ENCODE measurements around the gene IGFBP2. TPM values are rescaled to one million over a fixed set of nuclear protein-coding genes. Genes with fewer than 3 reads are reported as not detected.

Gene IGFBP2
- total RNA-seq, 1 experiment from 2014 or later, result 54.8 TPM

DNA sequence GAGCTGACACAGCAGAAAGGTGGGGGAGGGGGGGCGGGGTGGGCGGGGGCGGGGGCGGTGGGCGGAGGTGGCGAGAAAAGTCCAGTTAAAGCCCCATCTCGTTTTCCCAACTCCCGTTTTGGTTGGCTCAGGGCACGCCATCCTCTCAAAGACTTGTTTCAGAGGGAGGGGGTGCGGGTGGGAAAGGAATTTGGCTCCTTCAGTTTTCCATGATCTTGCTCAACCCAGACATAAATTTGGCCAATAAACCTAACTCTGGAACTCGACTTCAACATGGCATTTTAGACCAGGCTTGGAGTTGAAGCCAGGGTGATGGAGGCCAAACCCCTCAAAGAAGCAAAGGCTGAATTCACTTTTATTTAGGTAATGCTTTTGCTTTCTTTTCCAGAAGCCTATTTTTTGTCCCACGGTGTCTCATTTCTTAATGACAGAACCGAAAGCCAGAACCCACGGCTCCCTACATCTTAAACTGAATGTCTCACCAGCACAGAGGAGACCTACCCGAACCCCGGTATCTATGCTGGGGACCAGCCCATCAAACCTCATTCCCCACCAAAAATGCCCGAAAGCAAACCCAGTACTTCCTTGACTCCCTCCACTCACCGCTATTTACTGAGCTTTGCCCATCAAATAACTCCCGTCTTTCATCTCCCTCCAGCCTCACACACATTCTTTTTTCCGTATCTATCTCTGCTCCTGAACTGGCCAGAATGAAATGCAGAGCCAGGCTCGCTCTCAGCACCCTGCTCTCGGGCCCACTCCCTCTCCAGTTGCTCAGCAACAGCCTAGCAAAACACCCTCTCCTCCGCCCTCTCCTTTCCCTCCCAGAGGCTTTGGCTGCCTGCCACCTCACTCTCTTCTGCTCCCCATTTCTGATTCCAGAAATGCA is 57.9 kb downstream of the IGFBP2 start:
- Histone ChIP-seq H3K9me3 (ENCODE audit: control insufficient read depth, insufficient read depth, low read depth, low read length) (no peaks in the 10 kb centered on the region), H3K36me3 (ENCODE audit: control insufficient read depth, insufficient read depth, low read length) (no peaks in the 10 kb centered on the region), H3K4me1 (ENCODE audit: control insufficient read depth, insufficient read depth, low read length) (peaks cover 11% of the 10 kb centered on the region), H3K4me3 (ENCODE audit: low read depth in 2 of 2, low read length in 2 of 2) (no peak overlapping the region; a peak in 1 of 4 replicates), H3K27me3 (ENCODE audit: control insufficient read depth, insufficient read depth, low read length) (peaks cover 23% of the 10 kb centered on the region), H3K27ac (ENCODE audit: low read length) (no peak overlapping the region)
- DNase-seq (ENCODE audit: low read depth, low spot score) (no peak), ATAC-seq (no peak)
- CTCF ChIA-PET, result no interaction called here
- TF ChIP-seq, protein P1, sequence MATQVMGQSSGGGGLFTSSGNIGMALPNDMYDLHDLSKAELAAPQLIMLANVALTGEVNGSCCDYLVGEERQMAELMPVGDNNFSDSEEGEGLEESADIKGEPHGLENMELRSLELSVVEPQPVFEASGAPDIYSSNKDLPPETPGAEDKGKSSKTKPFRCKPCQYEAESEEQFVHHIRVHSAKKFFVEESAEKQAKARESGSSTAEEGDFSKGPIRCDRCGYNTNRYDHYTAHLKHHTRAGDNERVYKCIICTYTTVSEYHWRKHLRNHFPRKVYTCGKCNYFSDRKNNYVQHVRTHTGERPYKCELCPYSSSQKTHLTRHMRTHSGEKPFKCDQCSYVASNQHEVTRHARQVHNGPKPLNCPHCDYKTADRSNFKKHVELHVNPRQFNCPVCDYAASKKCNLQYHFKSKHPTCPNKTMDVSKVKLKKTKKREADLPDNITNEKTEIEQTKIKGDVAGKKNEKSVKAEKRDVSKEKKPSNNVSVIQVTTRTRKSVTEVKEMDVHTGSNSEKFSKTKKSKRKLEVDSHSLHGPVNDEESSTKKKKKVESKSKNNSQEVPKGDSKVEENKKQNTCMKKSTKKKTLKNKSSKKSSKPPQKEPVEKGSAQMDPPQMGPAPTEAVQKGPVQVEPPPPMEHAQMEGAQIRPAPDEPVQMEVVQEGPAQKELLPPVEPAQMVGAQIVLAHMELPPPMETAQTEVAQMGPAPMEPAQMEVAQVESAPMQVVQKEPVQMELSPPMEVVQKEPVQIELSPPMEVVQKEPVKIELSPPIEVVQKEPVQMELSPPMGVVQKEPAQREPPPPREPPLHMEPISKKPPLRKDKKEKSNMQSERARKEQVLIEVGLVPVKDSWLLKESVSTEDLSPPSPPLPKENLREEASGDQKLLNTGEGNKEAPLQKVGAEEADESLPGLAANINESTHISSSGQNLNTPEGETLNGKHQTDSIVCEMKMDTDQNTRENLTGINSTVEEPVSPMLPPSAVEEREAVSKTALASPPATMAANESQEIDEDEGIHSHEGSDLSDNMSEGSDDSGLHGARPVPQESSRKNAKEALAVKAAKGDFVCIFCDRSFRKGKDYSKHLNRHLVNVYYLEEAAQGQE (IDR thresholded peaks at IDR 0.05; ENCODE audit: insufficient read depth in 1 of 2, low read depth in 2 of 2, low read length in 1 of 2), result no peak
- BruUV-seq (replicated peaks), result no TSS peak
- POLR2A ChIA-PET, result no interaction called here
- in situ Hi-C loops (cut with HindIII; ENCODE audit: low pct_unique_long_range_greater_than_20kb, low sequenced_read_pairs) (no loop called here), intact Hi-C loops (cut with micrococcal nuclease; ENCODE audit: unreplicated experiment) (loop anchor here (10.0 kb wide), 1 partner anchor 454 kb away; no protein-coding TSS in a partner anchor)

DNA sequence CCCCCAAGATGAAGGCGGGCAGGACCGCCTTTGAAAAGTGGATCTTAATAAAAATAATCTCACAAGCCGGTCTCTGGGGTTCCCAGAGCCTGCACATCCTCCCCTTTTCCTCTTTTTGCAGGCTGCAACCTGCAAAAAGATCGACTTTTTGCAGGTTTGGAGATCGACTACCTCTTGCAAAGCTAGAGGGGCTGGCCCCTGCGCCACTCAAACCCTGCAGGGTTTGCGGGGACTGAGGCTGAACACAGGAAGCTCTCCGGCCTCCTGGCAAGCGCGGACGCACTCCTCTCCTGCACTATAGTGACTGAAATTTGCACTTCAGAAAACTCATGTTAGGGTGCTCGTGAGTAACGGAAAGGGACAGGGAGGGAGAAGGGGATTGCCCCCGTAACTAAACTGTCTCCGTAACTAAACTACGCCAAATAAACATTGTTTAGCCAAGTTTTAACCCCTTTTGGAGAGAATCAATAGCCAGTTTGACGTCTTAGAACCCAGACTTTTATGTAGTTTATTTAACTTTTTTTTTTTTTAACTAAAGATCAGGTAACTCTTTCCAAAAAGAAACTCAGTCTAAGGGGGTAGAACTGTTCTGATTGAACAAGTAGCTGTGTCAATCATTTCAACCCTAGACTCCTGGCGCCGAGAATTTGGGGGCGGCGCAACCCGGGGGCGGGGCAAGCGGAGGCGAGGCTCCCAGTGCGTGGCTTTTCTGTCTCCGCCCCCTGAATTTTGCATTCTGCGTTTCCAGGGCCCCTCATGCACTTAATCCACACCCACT is 59.6 kb downstream of the IGFBP2 start:
- Histone ChIP-seq H3K36me3 (ENCODE audit: control insufficient read depth, insufficient read depth, low read length) (no peaks in the 10 kb centered on the region), H3K9me3 (ENCODE audit: control insufficient read depth, insufficient read depth, low read depth, low read length) (no peaks in the 10 kb centered on the region), H3K27me3 (ENCODE audit: control insufficient read depth, insufficient read depth, low read length) (peaks cover 31% of the 10 kb centered on the region), H3K4me1 (ENCODE audit: control insufficient read depth, insufficient read depth, low read length) (peaks cover 11% of the 10 kb centered on the region), H3K4me3 (ENCODE audit: low read depth in 2 of 2, low read length in 2 of 2) (peak overlapping the region; percentile 34 to 41), H3K27ac (ENCODE audit: low read length) (no peak overlapping the region)
- in situ Hi-C loops (cut with HindIII; ENCODE audit: low pct_unique_long_range_greater_than_20kb, low sequenced_read_pairs) (no loop called here), intact Hi-C loops (cut with micrococcal nuclease; ENCODE audit: unreplicated experiment) (loop anchor here (10.0 kb wide), 1 partner anchor 452 kb away; no protein-coding TSS in a partner anchor)
- BruUV-seq (replicated peaks), result no TSS peak
- peak; percentile 73 for ATAC-seq
- ChIA-PET CTCF (interaction anchor here (0.7 kb wide), 1 partner anchor 1093 kb away, joined by 4 read pairs; no protein-coding TSS in a partner anchor), POLR2A (no interaction called here)
- no peak for TF ChIP-seq POLR2AphosphoS5 (IDR thresholded peaks at IDR 0.05; ENCODE audit: low read depth, low read length)
- TF ChIP-seq SIN3A (IDR thresholded peaks at IDR 0.05; ENCODE audit: borderline replicate concordance, insufficient read depth, low read depth, low read length), result no peak
- TF ChIP-seq, protein P1 (IDR thresholded peaks at IDR 0.05; ENCODE audit: insufficient read depth in 1 of 2, low read depth in 2 of 2, low read length in 1 of 2), result no peak
- no peak for DNase-seq (ENCODE audit: low read depth, low spot score)
